SK-N-SH (cell line): ENCODE results near the gene MVD. TPM values are rescaled to one million over a fixed set of nuclear protein-coding genes. Genes with fewer than 3 reads are reported as not detected.

ENCODE experiments used
- CTCF ChIA-PET: fragments of 300-600, 350-600 bp; formaldehyde crosslinking; extraction: SDS; loops from one replicate; lab custom pipeline; 2021; lab: Yijun Ruan, JAX
- POLR2A ChIA-PET: fragments of 350-600 bp; sonication (Branson Sonifier 250); formaldehyde crosslinking; extraction: SDS; loops from one replicate; lab custom pipeline; 2020; ENCODE audit warnings: antibody characterized with exemption, inconsistent platforms; lab: Yijun Ruan, JAX
- DNase-seq: peaks from one replicate; pipeline ENCODE4 v3.0.0; 2012
- H2AFZ ChIP-seq: fragments of 200-600 bp; sonication (generic); 2 replicates; pipeline ENCODE4 v1.8.1; 2016; ENCODE audit warnings: antibody characterized with exemption, mild to moderate bottlenecking, low read depth
- H3F3A ChIP-seq: fragments of 200-600 bp; sonication (generic); replicated peaks from 2 replicates; pipeline ENCODE3; 2016; ENCODE audit warnings: antibody characterized with exemption, mild to moderate bottlenecking; ENCODE audit not compliant: insufficient read depth
- H3K27ac ChIP-seq, 2 experiments: fragments of 200-500 bp in 1 of 2; fragments of 200-600 bp in 1 of 2; sonication (Bioruptor generic) in 1 of 2; sonication (generic), shearing (Covaris generic) in 1 of 2; 2 replicates each; pipeline versions ENCODE4 v1.5.1 to v1.6.1; 2014 to 2016; ENCODE audit warnings: low read depth in 2 of 2, inconsistent platforms in 1 of 2, low read length in 1 of 2, mild to moderate bottlenecking in 1 of 2, mixed read lengths in 1 of 2
- H3K27me3 ChIP-seq: fragments of 200-600 bp; sonication (generic), shearing (Covaris generic); 2 replicates; pipeline ENCODE4 v1.6.1; 2016; ENCODE audit warnings: mixed run types; ENCODE audit not compliant: insufficient read depth
- H3K36me3 ChIP-seq, 2 experiments: fragments of 200-500 bp in 1 of 2; fragments of 200-600 bp in 1 of 2; sonication (Bioruptor generic) in 1 of 2; sonication (generic) in 1 of 2; replicated peaks in 1 of 2; 2 replicates each; pipeline versions ENCODE3 to v1.5.1; 2014 to 2016; ENCODE audit warnings: low read length in 1 of 2, mild to moderate bottlenecking in 1 of 2; ENCODE audit not compliant: insufficient read depth in 2 of 2, control insufficient read depth in 1 of 2
- H3K4me1 ChIP-seq, 2 experiments: fragments of 200-500 bp in 1 of 2; fragments of 200-600 bp in 1 of 2; sonication (Bioruptor generic) in 1 of 2; sonication (generic), shearing (Covaris generic) in 1 of 2; 2 replicates each; pipeline versions ENCODE4 v1.5.1 to v1.6.1; 2014 to 2016; ENCODE audit warnings: low read depth in 1 of 2, low read length in 1 of 2, mixed run types in 1 of 2; ENCODE audit not compliant: insufficient read depth in 2 of 2, control insufficient read depth in 1 of 2
- H3K4me2 ChIP-seq: fragments of 200-600 bp; sonication (generic), shearing (Covaris generic); 2 replicates; pipeline ENCODE4 v1.6.1; 2017; ENCODE audit warnings: mixed run types
- H3K4me3 ChIP-seq, 2 experiments: fragments of 200-500 bp in 1 of 2; fragments of 200-600 bp in 1 of 2; sonication (Bioruptor generic) in 1 of 2; sonication (generic), shearing (Covaris generic) in 1 of 2; 2 replicates each; pipeline versions ENCODE4 v1.5.1 to v1.8.1; 2014 to 2016; ENCODE audit warnings: low read depth in 2 of 2, inconsistent platforms in 1 of 2, low read length in 1 of 2, mild to moderate bottlenecking in 1 of 2, mixed read lengths in 1 of 2, moderate library complexity in 1 of 2
- H3K79me2 ChIP-seq: fragments of 200-600 bp; sonication (generic); 2 replicates; pipeline ENCODE4 v1.8.1; 2017; ENCODE audit warnings: mild to moderate bottlenecking; ENCODE audit not compliant: insufficient read depth
- H3K9ac ChIP-seq: fragments of 200-600 bp; sonication (generic); 2 replicates; pipeline ENCODE4 v1.6.1; 2017; ENCODE audit warnings: mixed run types
- H3K9me2 ChIP-seq: fragments of 200-600 bp; sonication (generic); 2 replicates; pipeline ENCODE4 v1.6.1; 2017; ENCODE audit warnings: mixed run types
- H3K9me3 ChIP-seq: fragments of 200-600 bp; sonication (generic); 2 replicates; pipeline ENCODE4 v1.6.1; 2017; ENCODE audit warnings: mixed run types, mild to moderate bottlenecking, moderate library complexity
- H4K20me1 ChIP-seq: fragments of 200-600 bp; sonication (generic); 2 replicates; pipeline ENCODE4 v1.6.1; 2017; ENCODE audit warnings: mild to moderate bottlenecking, mixed run types; ENCODE audit not compliant: insufficient read depth
- FOXJ3 ChIP-seq: sonication (generic); formaldehyde crosslinking; IDR thresholded peaks from 2 replicates; pipeline ENCODE4 v1.5.1; 2020; ENCODE audit warnings: mild to moderate bottlenecking, missing genetic modification reagents
- GABPA ChIP-seq: IDR thresholded peaks from 2 replicates; pipeline ENCODE4 v1.4.0; 2012; ENCODE audit warnings: low read depth, mild to moderate bottlenecking
- GATA2 ChIP-seq: sonication (generic); formaldehyde crosslinking; IDR thresholded peaks from 2 replicates; pipeline ENCODE4 v1.5.0; 2020; ENCODE audit warnings: mild to moderate bottlenecking, missing genetic modification reagents
- JUND ChIP-seq: IDR thresholded peaks from 2 replicates; pipeline ENCODE4 v1.4.0; 2012
- NFIC ChIP-seq: IDR thresholded peaks from 2 replicates; pipeline ENCODE4 v1.4.0; 2012; ENCODE audit warnings: borderline replicate concordance
- RAD21 ChIP-seq: IDR thresholded peaks from 2 replicates; pipeline ENCODE4 v1.6.1; 2012; ENCODE audit warnings: mild to moderate bottlenecking, low read length
- RCOR1 ChIP-seq: fragments of 150-350 bp; IDR thresholded peaks from 2 replicates; pipeline ENCODE4 v1.6.1; 2017; ENCODE audit warnings: antibody characterized with exemption, low read length
- RXRA ChIP-seq: IDR thresholded peaks from 2 replicates; pipeline ENCODE4 v1.4.0; 2012; ENCODE audit warnings: low read depth, mild to moderate bottlenecking, borderline replicate concordance
- SMC3 ChIP-seq: IDR thresholded peaks from 2 replicates; pipeline ENCODE4 v1.6.1; 2012; ENCODE audit warnings: low read depth, low read length, improper control_type of control experiment
- TEAD4 ChIP-seq: IDR thresholded peaks from 2 replicates; pipeline ENCODE4 v1.4.0; 2012; ENCODE audit warnings: mild to moderate bottlenecking, borderline replicate concordance; ENCODE audit not compliant: insufficient read depth
- YY1 ChIP-seq: IDR thresholded peaks from 2 replicates; pipeline ENCODE4 v1.4.0; 2012; ENCODE audit warnings: low read depth, mild to moderate bottlenecking
- WGBS: methylation state at CpG from one replicate; pipeline ENCODE4 v1.1.6; 2017; ENCODE audit warnings: low lambda C conversion rate; 5-methylcytosine and 5-hydroxymethylcytosine counted together
- polyA plus RNA-seq, 3 experiments: library from polyadenylated mRNA; depleted of rRNA; stranded (reverse); fragments of >200 nt; gene quantifications; 2 replicates each; pipeline ENCODE4 v1.2.3, GENCODE V29; 2012
- TF ChIP-seq, protein P1 (sequence below): IDR thresholded peaks from 2 replicates; pipeline ENCODE4 v1.4.0; 2012; ENCODE audit warnings: low read depth
- TF ChIP-seq, protein P2 (sequence below): IDR thresholded peaks from 2 replicates; pipeline ENCODE4 v1.4.0; 2012; ENCODE audit warnings: low read depth, borderline replicate concordance
- TF ChIP-seq, protein P3 (sequence below): IDR thresholded peaks from 2 replicates; pipeline ENCODE4 v1.4.0; 2012; ENCODE audit warnings: low read depth, borderline replicate concordance

MVD gene
- polyA plus RNA-seq, 1 of the 3 experiments (the other 2 are of a cell fraction) = 15.7 TPM

DNA sequence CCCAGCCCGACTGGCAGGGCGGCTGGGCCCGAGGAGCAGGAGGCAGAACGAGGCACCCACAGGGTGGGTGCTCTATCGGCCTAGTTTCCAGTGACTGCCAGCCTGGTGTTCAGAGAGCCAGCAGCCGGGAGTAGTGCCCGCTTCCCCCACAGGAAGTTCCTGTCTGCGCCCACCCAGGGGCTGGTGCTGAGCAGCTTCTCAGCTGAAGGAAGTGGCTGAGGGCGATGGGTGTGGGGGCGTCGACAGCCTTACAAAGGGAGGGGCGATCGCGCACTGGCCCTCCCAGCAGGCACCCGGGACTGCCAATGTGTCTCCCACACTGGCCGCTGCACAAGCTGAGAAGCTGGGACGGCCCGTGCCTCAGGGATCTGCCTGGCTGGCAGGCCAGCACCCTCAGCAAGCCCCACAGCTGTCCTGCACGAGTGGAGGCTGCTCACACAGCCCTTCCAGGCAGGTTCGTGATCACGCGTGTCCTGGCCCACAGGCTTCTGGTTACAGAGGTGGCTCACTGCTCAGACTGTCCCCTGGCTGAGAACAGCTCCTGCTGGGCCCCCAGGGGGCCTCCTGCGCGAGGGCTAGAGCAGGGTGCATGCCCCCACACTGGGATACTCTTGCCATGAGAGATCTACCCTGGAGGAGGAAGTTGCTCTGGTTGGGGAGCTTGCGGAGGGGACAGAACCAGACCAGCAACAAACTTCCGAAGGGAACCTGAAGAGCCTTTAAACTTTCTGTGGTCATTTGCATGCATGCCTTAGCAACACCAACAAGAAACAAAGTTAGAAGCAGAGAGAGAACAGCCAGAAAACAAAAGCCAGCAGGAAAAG, 40.8 kb upstream of the MVD start:
- ChIA-PET POLR2A (no interaction called here), CTCF (no interaction called here)
- DNase-seq = no peak
- no peak overlapping the region for H3K9ac ChIP-seq
- H3K9me3 ChIP-seq = no peaks in the 10 kb centered on the region
- H3K9me2 ChIP-seq = no peaks in the 10 kb centered on the region
- no peak overlapping the region; the same call in 1 of the 2 replicates for H3K4me2 ChIP-seq
- H3K36me3 ChIP-seq = peaks cover 0 to 4% of the 10 kb centered on the region in 2 experiments
- no peak overlapping the region for H3K27ac ChIP-seq
- H3F3A ChIP-seq = peaks cover 8% of the 10 kb centered on the region
- H3K79me2 ChIP-seq = peaks cover 58% of the 10 kb centered on the region
- TF ChIP-seq YY1 (no peak), TEAD4 (no peak), RXRA (no peak), RCOR1 (no peak), GATA2 (no peak), SMC3 (no peak), NFIC (no peak), FOXJ3 (CRISPR knock-in tag) (no peak)
- TF ChIP-seq, protein P1, sequence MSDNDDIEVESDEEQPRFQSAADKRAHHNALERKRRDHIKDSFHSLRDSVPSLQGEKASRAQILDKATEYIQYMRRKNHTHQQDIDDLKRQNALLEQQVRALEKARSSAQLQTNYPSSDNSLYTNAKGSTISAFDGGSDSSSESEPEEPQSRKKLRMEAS = no peak
- no peaks in the 10 kb centered on the region for H3K27me3 ChIP-seq
- 0 out of 2 replicates have a peak, but pooled peaks cover 6% of the 10 kb centered on the region for H4K20me1 ChIP-seq
- peaks cover 13 to 16% of the 10 kb centered on the region in 2 experiments; a peak in 3 of 4 replicates for H3K4me1 ChIP-seq
- no peak overlapping the region for H2AFZ ChIP-seq
- H3K4me3 ChIP-seq = no peak overlapping the region
- WGBS = 83% methylated on average over 18 of the region's 26 CpGs

DNA sequence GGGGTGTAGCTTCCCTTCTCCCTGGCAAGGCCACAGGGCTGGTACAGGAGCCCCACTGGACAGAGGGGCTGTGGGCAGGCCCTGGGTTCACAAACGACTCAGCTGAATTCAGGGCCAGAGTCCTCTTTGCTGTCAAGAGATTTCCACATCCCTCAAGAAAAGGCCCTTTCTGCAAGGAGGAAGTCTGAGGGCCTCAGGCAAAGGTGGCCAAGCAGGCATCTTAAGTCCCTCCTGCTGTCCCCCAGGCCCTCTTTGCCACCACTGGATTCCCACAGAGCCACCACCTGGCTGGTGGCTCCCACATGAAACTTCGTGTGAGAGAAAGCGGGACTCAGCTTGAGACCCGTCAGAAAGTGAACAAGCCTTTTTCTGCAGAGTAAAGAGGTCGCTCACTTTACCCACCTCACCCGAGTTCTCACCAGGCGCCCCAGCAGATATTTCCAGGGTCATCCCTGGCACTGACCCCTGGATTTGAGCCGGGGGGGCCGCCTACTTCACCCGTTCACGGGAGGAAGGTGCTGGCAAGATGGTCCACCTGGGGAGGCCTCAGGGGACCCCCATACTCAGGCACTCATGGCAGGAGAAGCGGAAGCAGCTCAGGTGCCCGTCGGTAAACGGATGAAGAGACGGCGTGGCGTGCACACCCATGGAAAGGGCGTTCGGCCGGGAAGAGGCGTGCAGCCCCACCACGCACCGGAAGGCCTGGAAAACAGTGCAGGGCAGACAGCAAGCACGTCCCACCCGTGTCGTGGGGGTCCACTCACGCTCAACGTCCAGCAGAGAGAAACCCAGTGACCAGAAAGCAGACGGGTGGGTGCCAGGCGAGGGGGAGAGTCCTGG, 39.7 kb upstream of the MVD start:
- no peak for DNase-seq
- H3F3A ChIP-seq = peaks cover 8% of the 10 kb centered on the region
- H3K4me1 ChIP-seq = peaks cover 13 to 16% of the 10 kb centered on the region in 2 experiments; a peak in 3 of 4 replicates
- no peak overlapping the region for H3K9ac ChIP-seq
- H3K27ac ChIP-seq = no peak overlapping the region
- POLR2A ChIA-PET = no interaction called here
- H2AFZ ChIP-seq = no peak overlapping the region
- peaks cover 47% of the 10 kb centered on the region for H3K79me2 ChIP-seq
- H3K9me2 ChIP-seq = no peaks in the 10 kb centered on the region
- H3K36me3 ChIP-seq = peaks cover 0 to 12% of the 10 kb centered on the region in 2 experiments
- H3K27me3 ChIP-seq = no peaks in the 10 kb centered on the region
- CTCF ChIA-PET = interaction anchor here (1.0 kb wide), 2 partner anchors 35 to 465 kb away, joined by 3 read pairs; no protein-coding TSS in a partner anchor
- no peak overlapping the region for H3K4me3 ChIP-seq
- 88% methylated on average over 31 of the region's 31 CpGs for WGBS
- no peak overlapping the region for H3K4me2 ChIP-seq
- no peaks in the 10 kb centered on the region for H3K9me3 ChIP-seq
- 0 out of 2 replicates have a peak, but pooled peaks cover 6% of the 10 kb centered on the region for H4K20me1 ChIP-seq
- TF ChIP-seq RAD21 (no peak), GABPA (no peak), JUND (no peak)
- TF ChIP-seq, protein P2, sequence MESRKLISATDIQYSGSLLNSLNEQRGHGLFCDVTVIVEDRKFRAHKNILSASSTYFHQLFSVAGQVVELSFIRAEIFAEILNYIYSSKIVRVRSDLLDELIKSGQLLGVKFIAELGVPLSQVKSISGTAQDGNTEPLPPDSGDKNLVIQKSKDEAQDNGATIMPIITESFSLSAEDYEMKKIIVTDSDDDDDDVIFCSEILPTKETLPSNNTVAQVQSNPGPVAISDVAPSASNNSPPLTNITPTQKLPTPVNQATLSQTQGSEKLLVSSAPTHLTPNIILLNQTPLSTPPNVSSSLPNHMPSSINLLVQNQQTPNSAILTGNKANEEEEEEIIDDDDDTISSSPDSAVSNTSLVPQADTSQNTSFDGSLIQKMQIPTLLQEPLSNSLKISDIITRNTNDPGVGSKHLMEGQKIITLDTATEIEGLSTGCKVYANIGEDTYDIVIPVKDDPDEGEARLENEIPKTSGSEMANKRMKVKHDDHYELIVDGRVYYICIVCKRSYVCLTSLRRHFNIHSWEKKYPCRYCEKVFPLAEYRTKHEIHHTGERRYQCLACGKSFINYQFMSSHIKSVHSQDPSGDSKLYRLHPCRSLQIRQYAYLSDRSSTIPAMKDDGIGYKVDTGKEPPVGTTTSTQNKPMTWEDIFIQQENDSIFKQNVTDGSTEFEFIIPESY = no peak
- TF ChIP-seq, protein P3, sequence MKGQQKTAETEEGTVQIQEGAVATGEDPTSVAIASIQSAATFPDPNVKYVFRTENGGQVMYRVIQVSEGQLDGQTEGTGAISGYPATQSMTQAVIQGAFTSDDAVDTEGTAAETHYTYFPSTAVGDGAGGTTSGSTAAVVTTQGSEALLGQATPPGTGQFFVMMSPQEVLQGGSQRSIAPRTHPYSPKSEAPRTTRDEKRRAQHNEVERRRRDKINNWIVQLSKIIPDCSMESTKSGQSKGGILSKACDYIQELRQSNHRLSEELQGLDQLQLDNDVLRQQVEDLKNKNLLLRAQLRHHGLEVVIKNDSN = no peak
- TF ChIP-seq, all 33 proteins: peak for 0
